ENCODE results near the gene ARHGAP18. TPM values are rescaled to one million over a fixed set of nuclear protein-coding genes. Genes with fewer than 3 reads are reported as not detected.

The ARHGAP18 gene
- total and polyA plus RNA-seq, 12 donors = 2.2 to 15.4 (median 4.1) TPM

DNA sequence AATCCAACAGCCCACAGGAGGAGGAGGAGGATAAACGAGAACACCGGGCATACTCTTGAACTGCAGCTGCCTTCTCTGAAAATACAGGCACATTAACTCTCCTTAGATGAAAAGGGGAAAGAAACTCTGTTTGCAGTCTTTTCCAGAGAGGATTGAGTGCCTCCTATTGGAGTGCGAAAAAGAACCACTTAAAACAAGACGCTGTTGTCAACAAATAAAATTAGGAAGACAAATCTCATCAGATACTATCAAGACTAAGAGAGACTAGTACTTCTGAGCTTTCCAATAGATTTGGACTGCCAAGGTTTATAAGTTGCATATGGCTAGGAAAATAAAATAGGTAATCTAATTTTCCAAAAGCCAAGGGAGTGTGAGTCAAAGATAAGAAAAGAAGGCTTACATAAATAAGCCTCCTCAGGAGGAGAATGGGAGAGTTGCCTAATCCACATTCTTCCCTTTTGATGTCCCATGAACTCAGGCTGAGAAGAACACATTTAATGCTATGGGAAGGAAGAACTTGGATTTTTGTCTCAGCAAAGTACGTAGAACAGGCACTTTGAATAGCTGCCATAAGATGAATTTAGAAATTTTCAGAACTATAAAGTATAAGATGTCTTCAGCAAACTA is 154.7 kb downstream of the ARHGAP18 start:
- intact Hi-C loops (cut with DNase I) = no loop called here
- Histone ChIP-seq H3K27ac (no peak overlapping the region), H3K4me3 (no peak overlapping the region), H3K9me3 (no peaks in the 10 kb centered on the region), H3K36me3 (peaks cover 0 to 4% (median 0%) of the 10 kb centered on the region in 9 donors), H3K27me3 (no peaks in the 10 kb centered on the region), H3K4me1 (no peaks in the 10 kb centered on the region)
- ATAC-seq = no peak
- TF ChIP-seq, protein P1, sequence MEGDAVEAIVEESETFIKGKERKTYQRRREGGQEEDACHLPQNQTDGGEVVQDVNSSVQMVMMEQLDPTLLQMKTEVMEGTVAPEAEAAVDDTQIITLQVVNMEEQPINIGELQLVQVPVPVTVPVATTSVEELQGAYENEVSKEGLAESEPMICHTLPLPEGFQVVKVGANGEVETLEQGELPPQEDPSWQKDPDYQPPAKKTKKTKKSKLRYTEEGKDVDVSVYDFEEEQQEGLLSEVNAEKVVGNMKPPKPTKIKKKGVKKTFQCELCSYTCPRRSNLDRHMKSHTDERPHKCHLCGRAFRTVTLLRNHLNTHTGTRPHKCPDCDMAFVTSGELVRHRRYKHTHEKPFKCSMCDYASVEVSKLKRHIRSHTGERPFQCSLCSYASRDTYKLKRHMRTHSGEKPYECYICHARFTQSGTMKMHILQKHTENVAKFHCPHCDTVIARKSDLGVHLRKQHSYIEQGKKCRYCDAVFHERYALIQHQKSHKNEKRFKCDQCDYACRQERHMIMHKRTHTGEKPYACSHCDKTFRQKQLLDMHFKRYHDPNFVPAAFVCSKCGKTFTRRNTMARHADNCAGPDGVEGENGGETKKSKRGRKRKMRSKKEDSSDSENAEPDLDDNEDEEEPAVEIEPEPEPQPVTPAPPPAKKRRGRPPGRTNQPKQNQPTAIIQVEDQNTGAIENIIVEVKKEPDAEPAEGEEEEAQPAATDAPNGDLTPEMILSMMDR (IDR thresholded peaks at IDR 0.05) = no peak
- no peak for DNase-seq
- WGBS, 2 donors = 76 to 77% methylated on average over 5 of the region's 5 CpGs

DNA sequence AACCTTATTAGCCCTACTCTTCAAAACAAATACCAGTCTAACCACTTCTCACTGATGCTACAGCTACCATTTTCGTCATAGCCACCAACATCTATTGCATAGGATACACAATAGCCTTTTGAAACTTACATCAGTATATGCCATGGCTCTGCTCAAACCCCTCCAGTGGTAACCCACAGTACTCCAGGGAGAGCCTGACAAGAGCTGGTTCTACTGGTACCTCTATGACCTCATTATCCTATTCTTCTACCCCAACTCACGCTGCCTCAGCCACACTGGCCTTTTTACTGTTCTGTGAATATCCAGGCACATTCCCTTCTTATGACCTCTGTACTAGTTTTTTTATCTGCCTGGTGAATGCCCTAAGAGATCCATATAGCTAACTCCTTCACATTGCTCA is 157.6 kb downstream of the ARHGAP18 start:
- DNase-seq = no peak
- TF ChIP-seq, protein P1 (IDR thresholded peaks at IDR 0.05) = no peak
- Histone ChIP-seq H3K9me3 (no peaks in the 10 kb centered on the region), H3K4me1 (no peaks in the 10 kb centered on the region), H3K27me3 (no peaks in the 10 kb centered on the region), H3K36me3 (peaks cover 0 to 4% (median 0%) of the 10 kb centered on the region in 9 donors), H3K27ac (no peak overlapping the region), H3K4me3 (no peak overlapping the region)
- WGBS, 2 donors = 92% methylated on average over 2 of the region's 2 CpGs
- ATAC-seq = no peak
- intact Hi-C loops (cut with DNase I) = no loop called here

DNA sequence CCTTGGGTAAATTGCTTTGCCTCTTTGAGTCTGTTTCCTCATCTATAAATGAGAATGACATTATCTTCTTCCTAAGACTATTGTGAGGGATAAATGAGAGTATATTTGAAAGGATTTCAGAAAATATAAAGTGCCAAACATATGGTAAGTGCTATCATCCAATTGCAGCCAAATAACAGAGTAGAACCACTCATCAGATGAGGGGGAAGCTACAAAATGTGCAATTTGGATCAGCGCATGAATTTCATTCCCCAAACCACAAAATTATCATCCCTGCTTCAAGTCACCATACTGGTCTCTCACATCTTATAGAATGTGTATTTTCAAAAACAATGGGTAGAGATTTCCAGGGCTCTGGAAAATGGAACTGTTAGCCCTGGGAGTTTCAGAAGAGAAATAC is 158.5 kb downstream of the ARHGAP18 start:
- H3K9me3 ChIP-seq = no peaks in the 10 kb centered on the region

DNA sequence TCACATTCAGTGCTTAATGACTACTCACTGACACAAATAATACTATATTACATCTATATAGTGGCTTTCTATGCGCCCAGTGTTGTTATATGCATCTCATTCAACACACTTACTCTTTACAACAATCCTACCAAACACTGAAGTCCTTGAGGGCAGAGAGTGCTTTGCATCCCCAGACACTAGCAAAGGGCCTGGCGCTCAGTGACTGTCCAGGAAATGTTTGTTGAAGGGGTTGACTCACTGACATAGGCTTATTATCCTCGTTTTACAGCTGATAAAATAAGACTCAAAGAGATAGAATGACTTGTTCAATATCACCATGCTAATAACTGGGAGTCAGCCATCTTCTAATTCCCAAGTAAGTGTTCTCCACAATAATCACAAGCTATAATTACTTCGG is 163.3 kb downstream of the ARHGAP18 start:
- H3K27me3 ChIP-seq = no peaks in the 10 kb centered on the region
- peaks cover 0 to 4% (median 0%) of the 10 kb centered on the region in 9 donors for H3K36me3 ChIP-seq
- TF ChIP-seq, protein P1 (IDR thresholded peaks at IDR 0.05) = no peak
- DNase-seq = no peak
- intact Hi-C loops (cut with DNase I) = no loop called here
- no peak overlapping the region for H3K4me3 ChIP-seq
- WGBS, 2 donors = 80 to 83% methylated on average over 4 of the region's 4 CpGs
- H3K4me1 ChIP-seq = no peaks in the 10 kb centered on the region
- ATAC-seq = no peak
- H3K9me3 ChIP-seq = peaks cover 0 to 10% (median 0%) of the 10 kb centered on the region in 11 donors
- no peak overlapping the region for H3K27ac ChIP-seq

More for the DNA sequence above, 158.5 kb downstream of the ARHGAP18 start:
- Histone ChIP-seq H3K36me3 (peaks cover 0 to 4% (median 0%) of the 10 kb centered on the region in 9 donors), H3K27me3 (no peaks in the 10 kb centered on the region), H3K4me1 (no peaks in the 10 kb centered on the region), H3K4me3 (no peak overlapping the region), H3K27ac (no peak overlapping the region)
- TF ChIP-seq, protein P1 (IDR thresholded peaks at IDR 0.05) = no peak
- WGBS, 2 donors = 98 to 100% methylated on average over 1 of the region's 1 CpG
- DNase-seq = no peak
- ATAC-seq = no peak
- intact Hi-C loops (cut with DNase I) = no loop called here
